ENCODE results near the gene KLHL8. TPM values are rescaled to one million over a fixed set of nuclear protein-coding genes. Genes with fewer than 3 reads are reported as not detected.

Gene KLHL8
- total RNA-seq, 6 experiments from 2014 or later, result 8.0 to 11.5 (median 9.8) TPM

DNA sequence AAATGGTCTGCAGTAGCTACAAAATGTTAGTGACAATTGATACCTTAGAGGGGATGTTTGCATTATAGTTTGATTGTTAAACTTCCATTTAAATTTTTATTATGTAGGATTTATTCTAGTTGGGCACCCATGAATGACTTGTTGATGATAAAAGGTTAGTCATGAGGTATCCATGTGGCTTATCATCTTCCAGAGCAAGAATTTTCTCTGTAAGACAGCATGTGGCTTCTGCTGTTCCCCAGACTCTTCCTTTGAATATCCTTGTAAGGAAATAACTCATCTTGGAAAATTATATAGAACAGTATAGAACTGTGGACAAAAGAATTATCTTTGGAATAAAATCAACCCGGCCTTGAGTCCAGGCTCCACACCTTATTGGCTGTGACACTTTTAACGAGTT is 40.1 kb upstream of the KLHL8 start:
- TF ChIP-seq, protein P1, sequence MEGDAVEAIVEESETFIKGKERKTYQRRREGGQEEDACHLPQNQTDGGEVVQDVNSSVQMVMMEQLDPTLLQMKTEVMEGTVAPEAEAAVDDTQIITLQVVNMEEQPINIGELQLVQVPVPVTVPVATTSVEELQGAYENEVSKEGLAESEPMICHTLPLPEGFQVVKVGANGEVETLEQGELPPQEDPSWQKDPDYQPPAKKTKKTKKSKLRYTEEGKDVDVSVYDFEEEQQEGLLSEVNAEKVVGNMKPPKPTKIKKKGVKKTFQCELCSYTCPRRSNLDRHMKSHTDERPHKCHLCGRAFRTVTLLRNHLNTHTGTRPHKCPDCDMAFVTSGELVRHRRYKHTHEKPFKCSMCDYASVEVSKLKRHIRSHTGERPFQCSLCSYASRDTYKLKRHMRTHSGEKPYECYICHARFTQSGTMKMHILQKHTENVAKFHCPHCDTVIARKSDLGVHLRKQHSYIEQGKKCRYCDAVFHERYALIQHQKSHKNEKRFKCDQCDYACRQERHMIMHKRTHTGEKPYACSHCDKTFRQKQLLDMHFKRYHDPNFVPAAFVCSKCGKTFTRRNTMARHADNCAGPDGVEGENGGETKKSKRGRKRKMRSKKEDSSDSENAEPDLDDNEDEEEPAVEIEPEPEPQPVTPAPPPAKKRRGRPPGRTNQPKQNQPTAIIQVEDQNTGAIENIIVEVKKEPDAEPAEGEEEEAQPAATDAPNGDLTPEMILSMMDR (IDR thresholded peaks at IDR 0.05), result no peak
- Mint-ChIP-seq H3K27ac (no peak overlapping the region), H3K9me3 (peaks cover 9% of the 10 kb centered on the region), H3K27me3 (ENCODE audit: insufficient read depth) (peaks cover 10% of the 10 kb centered on the region), H3K36me3 (ENCODE audit: low read depth) (no peaks in the 10 kb centered on the region; the same call in 1 of the 2 replicates), H3K4me1 (ENCODE audit: low read depth) (no peaks in the 10 kb centered on the region), H3K4me3 (no peak overlapping the region)
- no peak for DNase-seq

DNA sequence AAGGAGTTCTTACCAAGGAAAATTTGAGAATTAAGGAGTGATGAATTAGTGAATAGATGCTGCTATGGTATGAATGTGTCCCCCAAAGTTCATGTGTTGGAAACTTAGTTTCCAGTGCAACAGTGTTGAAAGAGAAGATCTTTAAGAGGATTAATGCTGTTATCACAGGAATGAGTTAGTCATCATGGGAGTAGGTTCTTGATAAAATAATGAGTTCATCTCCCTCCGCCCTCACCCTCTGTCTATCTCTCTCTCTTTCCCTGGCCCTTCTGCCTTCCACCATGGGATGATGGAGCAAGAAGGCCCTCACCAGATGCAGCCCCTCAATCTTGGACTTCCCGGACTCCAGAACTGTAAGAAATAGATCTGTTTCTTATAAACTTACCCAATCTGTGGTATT is 38.3 kb upstream of the KLHL8 start:
- H3K27ac Mint-ChIP-seq, result no peak overlapping the region
- no peaks in the 10 kb centered on the region; the same call in 1 of the 2 replicates for H3K36me3 Mint-ChIP-seq (ENCODE audit: low read depth)
- TF ChIP-seq, protein P1 (IDR thresholded peaks at IDR 0.05), result no peak
- H3K27me3 Mint-ChIP-seq (ENCODE audit: insufficient read depth), result peaks cover 11% of the 10 kb centered on the region
- H3K4me1 Mint-ChIP-seq (ENCODE audit: low read depth), result no peaks in the 10 kb centered on the region
- peaks cover 10% of the 10 kb centered on the region for H3K9me3 Mint-ChIP-seq
- no peak for DNase-seq
- H3K4me3 Mint-ChIP-seq, result no peak overlapping the region

GRCh38 chr4:87257523-87257922 is 37.1 kb upstream of the KLHL8 start:
- no peak for DNase-seq
- H3K27me3 Mint-ChIP-seq (ENCODE audit: insufficient read depth), result peaks cover 8% of the 10 kb centered on the region
- TF ChIP-seq, protein P1 (IDR thresholded peaks at IDR 0.05), result no peak
- peaks cover 5% of the 10 kb centered on the region; the same call in 1 of the 2 replicates for H3K9me3 Mint-ChIP-seq
- no peak overlapping the region for H3K4me3 Mint-ChIP-seq
- H3K27ac Mint-ChIP-seq, result no peak overlapping the region
- H3K36me3 Mint-ChIP-seq (ENCODE audit: low read depth), result no peaks in the 10 kb centered on the region; the same call in 1 of the 2 replicates
- no peaks in the 10 kb centered on the region for H3K4me1 Mint-ChIP-seq (ENCODE audit: low read depth)

- TF ChIP-seq, protein P1 (IDR thresholded peaks at IDR 0.05), result no peak
- Mint-ChIP-seq H3K27me3 (ENCODE audit: insufficient read depth) (peaks cover 12% of the 10 kb centered on the region), H3K36me3 (ENCODE audit: low read depth) (no peaks in the 10 kb centered on the region; the same call in 1 of the 2 replicates), H3K27ac (no peak overlapping the region), H3K9me3 (peaks cover 5% of the 10 kb centered on the region; the same call in 1 of the 2 replicates), H3K4me1 (ENCODE audit: low read depth) (no peaks in the 10 kb centered on the region), H3K4me3 (no peak overlapping the region)
- DNase-seq, result no peak
Observed at GRCh38 chr4:87255755-87256154, 35.3 kb upstream of the KLHL8 start.

GRCh38 chr4:87251106-87251505 is 30.7 kb upstream of the KLHL8 start:
- H3K9me3 Mint-ChIP-seq, result peaks cover 12% of the 10 kb centered on the region
- peaks cover 17% of the 10 kb centered on the region for H3K27me3 Mint-ChIP-seq (ENCODE audit: insufficient read depth)
- no peak overlapping the region for H3K27ac Mint-ChIP-seq
- TF ChIP-seq, protein P1 (IDR thresholded peaks at IDR 0.05), result no peak
- no peak overlapping the region for H3K4me3 Mint-ChIP-seq
- H3K4me1 Mint-ChIP-seq (ENCODE audit: low read depth), result no peaks in the 10 kb centered on the region
- DNase-seq, result no peak
- H3K36me3 Mint-ChIP-seq (ENCODE audit: low read depth), result peaks cover 3% of the 10 kb centered on the region; the same call in 1 of the 2 replicates
